GM12801 (cell line): ENCODE results near the gene PTPRD.

Experiments
- TF ChIP-seq, protein P1 (sequence below): IDR thresholded peaks from one replicate; pipeline ENCODE4 v1.5.1; 2011; ENCODE audit warnings: control low read depth; ENCODE audit not compliant: insufficient read length; ENCODE audit errors: extremely low read depth

Gene PTPRD

DNA sequence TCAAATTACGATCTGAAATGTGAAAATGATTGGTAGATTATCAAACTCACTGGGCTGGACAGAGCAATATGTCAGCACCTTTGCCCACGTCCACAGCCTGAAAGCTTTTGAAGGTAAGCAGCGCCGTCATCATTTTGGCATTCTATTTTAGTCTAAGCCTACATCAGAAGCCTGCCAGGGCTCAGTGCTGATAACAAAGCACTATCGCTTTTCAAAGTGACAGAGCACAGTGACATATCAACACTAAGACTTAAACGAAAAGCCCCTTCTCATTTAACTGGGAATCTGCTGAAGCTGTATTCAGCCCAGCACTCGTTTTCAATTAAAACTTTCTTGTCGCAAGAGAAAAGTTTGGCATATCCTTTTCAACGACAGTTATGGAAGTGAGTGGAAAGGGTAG lies 1076.3 kb downstream of the PTPRD start:
- TF ChIP-seq, protein P1, sequence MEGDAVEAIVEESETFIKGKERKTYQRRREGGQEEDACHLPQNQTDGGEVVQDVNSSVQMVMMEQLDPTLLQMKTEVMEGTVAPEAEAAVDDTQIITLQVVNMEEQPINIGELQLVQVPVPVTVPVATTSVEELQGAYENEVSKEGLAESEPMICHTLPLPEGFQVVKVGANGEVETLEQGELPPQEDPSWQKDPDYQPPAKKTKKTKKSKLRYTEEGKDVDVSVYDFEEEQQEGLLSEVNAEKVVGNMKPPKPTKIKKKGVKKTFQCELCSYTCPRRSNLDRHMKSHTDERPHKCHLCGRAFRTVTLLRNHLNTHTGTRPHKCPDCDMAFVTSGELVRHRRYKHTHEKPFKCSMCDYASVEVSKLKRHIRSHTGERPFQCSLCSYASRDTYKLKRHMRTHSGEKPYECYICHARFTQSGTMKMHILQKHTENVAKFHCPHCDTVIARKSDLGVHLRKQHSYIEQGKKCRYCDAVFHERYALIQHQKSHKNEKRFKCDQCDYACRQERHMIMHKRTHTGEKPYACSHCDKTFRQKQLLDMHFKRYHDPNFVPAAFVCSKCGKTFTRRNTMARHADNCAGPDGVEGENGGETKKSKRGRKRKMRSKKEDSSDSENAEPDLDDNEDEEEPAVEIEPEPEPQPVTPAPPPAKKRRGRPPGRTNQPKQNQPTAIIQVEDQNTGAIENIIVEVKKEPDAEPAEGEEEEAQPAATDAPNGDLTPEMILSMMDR: no peak

DNA sequence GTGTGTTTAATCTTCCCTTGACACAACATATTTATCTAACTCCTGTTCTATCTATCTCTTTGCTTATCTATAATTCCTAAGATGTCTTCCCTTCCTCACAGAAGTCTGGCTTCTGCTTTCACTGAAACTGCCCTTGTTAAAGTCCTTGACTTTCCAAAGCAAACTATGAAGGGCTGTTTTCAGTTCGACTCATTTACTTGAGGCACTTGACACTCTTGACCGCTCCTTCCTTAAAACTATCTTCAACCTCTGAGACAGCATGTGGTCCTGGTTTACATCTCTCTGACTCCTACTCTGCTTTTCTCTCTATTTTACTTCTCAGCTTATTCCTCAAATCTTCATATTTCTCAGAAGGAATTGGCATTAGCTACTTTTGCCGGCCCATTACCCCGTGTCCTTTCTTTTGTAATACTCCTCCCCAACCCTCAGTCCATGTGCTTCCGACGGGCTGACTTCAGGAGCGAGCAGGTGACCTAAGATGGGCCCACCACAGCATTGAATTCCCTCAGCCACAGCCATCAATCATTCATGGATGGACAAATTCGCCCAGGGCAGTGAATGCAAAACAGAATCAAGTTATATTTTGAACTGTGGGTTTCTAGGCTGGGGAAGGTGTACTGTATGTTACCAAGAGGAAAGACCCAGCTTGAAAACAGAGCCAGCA lies 1089.2 kb downstream of the PTPRD start:
- TF ChIP-seq, protein P1: no peak

DNA sequence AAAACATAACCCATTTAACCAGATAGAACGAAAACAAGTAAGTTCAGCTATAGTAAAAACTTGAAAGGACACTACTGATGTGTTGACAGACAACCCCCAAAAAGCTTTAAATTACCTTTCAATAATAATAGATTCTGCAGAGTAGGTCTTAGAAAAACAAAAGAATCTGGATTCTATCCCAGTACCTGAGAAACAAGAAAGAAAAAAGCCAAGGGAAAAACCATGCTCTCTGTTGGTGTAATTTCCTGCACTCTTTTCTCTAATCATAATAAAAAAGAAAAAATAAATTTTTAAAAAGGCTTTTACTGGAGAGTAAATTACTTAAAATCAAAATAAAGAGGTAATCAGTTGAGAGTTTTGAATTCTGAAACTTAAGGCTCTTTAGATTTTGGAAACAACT lies 1090.4 kb downstream of the PTPRD start:
- TF ChIP-seq, protein P1: no peak

DNA sequence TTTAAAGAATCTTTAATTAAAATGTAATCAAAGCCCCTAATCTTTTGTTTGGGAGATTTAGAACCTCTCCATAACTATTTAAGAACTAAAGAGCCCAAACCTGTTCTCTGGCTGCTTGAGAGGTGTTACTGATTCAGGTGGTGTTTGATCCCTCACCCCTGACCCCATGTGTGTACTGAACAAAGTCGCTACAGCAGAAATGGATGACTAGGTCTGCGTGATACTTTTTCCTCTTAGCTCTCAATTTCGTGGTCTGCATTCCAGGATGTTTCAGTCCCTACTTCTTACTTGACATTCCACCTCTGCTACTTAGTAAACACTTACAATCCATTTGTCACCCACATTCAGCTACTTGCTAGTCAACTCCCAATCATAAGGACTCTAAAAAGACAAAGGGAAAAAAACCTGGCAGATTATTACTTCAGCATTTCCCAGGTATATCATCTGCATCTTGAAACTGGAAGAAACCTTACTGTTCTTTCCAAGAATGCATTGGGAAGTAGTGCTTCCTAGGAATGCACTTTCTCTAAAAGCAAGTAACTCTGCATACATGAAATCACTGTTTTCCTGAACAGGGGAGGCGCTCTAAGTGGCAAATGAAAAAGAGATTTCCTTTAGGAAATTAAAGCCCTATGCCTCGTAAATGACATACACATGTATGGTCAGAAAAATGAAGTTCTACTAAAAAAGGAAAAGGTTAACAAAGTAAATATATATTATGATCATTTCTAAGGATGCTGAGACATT lies 1091.6 kb downstream of the PTPRD start:
- TF ChIP-seq, protein P1: no peak

DNA sequence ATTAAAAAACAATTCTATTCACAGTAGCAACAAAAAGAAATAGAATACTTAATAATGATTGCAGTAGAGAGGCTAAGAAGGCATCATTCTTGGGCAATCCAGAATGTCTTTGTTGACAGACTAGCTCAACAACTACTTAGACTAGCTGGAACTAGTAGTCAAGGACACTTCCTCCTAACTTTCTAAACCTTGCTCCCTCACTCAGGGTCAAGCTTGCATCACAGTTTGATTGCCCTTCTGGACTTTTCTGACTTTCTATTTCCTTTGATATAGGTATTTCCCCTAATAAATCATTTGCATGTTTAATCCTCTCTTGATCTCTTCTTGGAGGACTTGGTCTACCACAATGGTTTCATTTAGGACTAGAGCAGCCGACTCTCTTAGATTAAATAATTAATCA lies 1107.9 kb downstream of the PTPRD start:
- TF ChIP-seq, protein P1: no peak

DNA sequence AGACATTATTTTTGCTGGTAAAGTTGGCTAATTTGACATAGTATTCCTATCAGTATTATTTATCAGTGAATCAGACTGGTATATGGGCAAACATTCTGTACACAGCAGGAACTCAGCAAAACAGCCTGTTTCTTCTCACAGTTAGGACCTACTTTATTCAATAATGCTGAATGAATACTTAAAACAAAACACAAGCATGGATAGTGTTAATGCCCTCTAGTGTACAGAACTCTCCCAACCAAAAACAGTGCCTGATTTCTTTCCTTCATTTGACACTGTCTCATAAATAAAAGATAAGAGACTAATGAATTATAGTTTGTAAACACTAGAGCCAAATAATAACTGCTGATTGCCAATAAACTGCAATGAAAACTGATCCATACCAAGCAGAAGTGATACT lies 1113.3 kb downstream of the PTPRD start:
- TF ChIP-seq, protein P1: no peak

DNA sequence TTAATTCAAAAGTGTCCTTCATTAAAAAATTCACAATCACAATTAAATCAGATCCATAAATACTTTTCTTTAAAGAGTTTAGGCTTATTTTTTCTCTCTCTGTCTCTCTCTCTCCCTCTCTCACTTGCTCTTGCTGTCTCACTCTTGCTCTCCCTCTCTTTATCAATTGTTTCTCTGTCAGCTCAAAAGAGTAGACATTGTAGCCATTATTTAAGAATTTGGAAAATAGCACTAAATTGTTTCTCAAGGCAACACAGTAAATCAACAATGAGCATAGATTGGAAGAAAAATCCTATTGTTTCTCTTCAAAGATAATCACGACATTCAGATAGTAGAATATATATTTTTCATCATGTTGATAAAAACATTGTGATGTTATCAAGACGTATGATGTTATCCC lies 1114.0 kb downstream of the PTPRD start:
- TF ChIP-seq, protein P1: no peak
